ENCODE data around the gene CCHCR1.

Gene CCHCR1

DNA sequence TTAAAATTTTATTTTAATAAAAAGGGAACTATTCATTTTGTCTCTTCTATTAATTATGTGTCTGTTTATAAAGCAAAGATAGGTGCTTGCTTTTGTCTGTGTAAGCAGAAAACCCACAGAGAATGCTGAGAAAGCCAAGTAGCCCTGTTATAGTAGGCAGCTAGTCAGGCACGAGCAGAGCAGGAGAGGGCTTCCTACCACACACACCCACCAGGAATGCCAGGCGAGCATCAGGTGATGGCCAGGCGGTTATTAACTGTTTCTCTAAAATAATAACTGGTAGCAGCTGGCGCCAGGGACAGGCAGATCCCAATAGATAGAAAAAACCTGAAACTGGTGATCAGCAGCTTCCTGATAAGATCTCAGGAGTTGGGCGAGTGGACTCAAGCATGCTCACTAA lies 60.9 kb downstream of the CCHCR1 start:
- Histone ChIP-seq H3K4me3 (ENCODE audit: low read length) (no peak overlapping the region), H2AFZ (ENCODE audit: low read depth, low read length) (no peak overlapping the region), H3K79me2 (ENCODE audit: low read length) (no peaks in the 10 kb centered on the region), H3K27ac (ENCODE audit: low read length) (no peak overlapping the region), H3K27me3 (ENCODE audit: low read depth, low read length) (no peaks in the 10 kb centered on the region), H3K9me3 (ENCODE audit: insufficient read depth, low read length) (no peaks in the 10 kb centered on the region), H4K20me1 (ENCODE audit: insufficient read depth, low read length) (no peaks in the 10 kb centered on the region), H3K36me3 (replicated peaks; ENCODE audit: low read depth, low read length) (no peaks in the 10 kb centered on the region), H3K4me1 (ENCODE audit: low read length) (no peaks in the 10 kb centered on the region), H3K4me2 (ENCODE audit: low read length) (no peak overlapping the region), H3K9ac (ENCODE audit: low read length) (no peak overlapping the region)
- TF ChIP-seq, protein P1, sequence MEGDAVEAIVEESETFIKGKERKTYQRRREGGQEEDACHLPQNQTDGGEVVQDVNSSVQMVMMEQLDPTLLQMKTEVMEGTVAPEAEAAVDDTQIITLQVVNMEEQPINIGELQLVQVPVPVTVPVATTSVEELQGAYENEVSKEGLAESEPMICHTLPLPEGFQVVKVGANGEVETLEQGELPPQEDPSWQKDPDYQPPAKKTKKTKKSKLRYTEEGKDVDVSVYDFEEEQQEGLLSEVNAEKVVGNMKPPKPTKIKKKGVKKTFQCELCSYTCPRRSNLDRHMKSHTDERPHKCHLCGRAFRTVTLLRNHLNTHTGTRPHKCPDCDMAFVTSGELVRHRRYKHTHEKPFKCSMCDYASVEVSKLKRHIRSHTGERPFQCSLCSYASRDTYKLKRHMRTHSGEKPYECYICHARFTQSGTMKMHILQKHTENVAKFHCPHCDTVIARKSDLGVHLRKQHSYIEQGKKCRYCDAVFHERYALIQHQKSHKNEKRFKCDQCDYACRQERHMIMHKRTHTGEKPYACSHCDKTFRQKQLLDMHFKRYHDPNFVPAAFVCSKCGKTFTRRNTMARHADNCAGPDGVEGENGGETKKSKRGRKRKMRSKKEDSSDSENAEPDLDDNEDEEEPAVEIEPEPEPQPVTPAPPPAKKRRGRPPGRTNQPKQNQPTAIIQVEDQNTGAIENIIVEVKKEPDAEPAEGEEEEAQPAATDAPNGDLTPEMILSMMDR (IDR thresholded peaks at IDR 0.05; ENCODE audit: low read depth, low read length) = no peak
- TF ChIP-seq EZH2phosphoT487 (IDR thresholded peaks at IDR 0.05; ENCODE audit: low read depth) = no peak

DNA sequence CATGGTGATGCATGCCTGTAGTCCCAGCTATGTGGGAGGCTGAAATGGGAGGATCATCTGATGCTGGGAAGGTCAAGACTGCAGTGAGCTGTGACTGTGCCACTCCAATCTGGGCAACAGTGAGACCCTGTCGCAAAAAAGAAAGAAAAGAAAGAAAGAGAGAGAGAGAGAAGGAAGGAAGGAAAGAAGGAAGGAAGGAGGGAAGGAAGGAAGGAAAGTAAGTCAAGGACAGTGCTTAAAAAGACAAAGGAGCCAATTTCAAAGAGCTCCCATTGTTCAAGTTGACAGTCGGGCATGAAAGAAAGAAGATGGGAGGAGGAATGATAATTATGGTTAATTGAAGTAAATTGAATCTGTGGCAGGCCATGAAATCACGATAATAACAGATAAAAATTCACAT lies 61.4 kb downstream of the CCHCR1 start:
- Histone ChIP-seq H3K27me3 (ENCODE audit: low read depth, low read length) (no peaks in the 10 kb centered on the region), H3K4me2 (ENCODE audit: low read length) (no peak overlapping the region)
- TF ChIP-seq, protein P1 (IDR thresholded peaks at IDR 0.05; ENCODE audit: low read depth, low read length) = no peak
- no peak for TF ChIP-seq EZH2phosphoT487 (IDR thresholded peaks at IDR 0.05; ENCODE audit: low read depth)

DNA sequence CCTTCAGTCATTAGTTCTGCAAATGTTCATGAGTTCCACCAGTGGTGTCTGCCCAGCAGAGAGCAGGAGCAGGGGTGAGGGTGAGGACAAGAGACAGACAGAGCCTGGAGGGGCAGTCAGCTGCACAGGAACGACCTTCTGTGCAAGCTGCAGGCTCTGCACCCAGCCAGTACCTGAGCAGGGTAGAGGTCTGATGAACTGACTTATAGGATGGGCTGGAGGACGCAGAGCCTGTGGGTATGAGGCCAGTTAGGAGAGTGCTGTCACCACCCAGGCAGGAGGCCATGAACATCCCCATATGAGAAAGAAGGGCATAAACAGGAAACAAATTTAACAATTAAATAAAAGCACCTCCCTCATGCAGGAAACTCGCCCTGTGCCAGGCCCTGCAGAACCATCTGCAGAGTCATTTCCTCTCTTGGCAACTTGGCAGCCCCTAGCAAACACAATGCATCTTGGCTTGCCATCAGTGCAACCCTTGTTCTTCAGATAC lies 63.2 kb downstream of the CCHCR1 start:
- H3K27ac ChIP-seq (ENCODE audit: low read length) = no peak overlapping the region
- H2AFZ ChIP-seq (ENCODE audit: low read depth, low read length) = no peak overlapping the region
- H3K4me1 ChIP-seq (ENCODE audit: low read length) = no peaks in the 10 kb centered on the region
- H3K9me3 ChIP-seq (ENCODE audit: insufficient read depth, low read length) = no peaks in the 10 kb centered on the region
- no peaks in the 10 kb centered on the region for H3K79me2 ChIP-seq (ENCODE audit: low read length)
- H3K27me3 ChIP-seq (ENCODE audit: low read depth, low read length) = no peaks in the 10 kb centered on the region
- H3K36me3 ChIP-seq (replicated peaks; ENCODE audit: low read depth, low read length) = no peaks in the 10 kb centered on the region
- H3K9ac ChIP-seq (ENCODE audit: low read length) = no peak overlapping the region
- H4K20me1 ChIP-seq (ENCODE audit: insufficient read depth, low read length) = no peaks in the 10 kb centered on the region
- TF ChIP-seq, protein P1 (IDR thresholded peaks at IDR 0.05; ENCODE audit: low read depth, low read length) = no peak
- no peak for TF ChIP-seq EZH2phosphoT487 (IDR thresholded peaks at IDR 0.05; ENCODE audit: low read depth)
- H3K4me3 ChIP-seq (ENCODE audit: low read length) = no peak overlapping the region
- H3K4me2 ChIP-seq (ENCODE audit: low read length) = no peak overlapping the region

More for the DNA sequence above, 61.4 kb downstream of the CCHCR1 start:
- H4K20me1 ChIP-seq (ENCODE audit: insufficient read depth, low read length) = no peaks in the 10 kb centered on the region
- H3K36me3 ChIP-seq (replicated peaks; ENCODE audit: low read depth, low read length) = no peaks in the 10 kb centered on the region
- H3K79me2 ChIP-seq (ENCODE audit: low read length) = no peaks in the 10 kb centered on the region
- no peaks in the 10 kb centered on the region for H3K9me3 ChIP-seq (ENCODE audit: insufficient read depth, low read length)
- no peaks in the 10 kb centered on the region for H3K4me1 ChIP-seq (ENCODE audit: low read length)
- H3K4me3 ChIP-seq (ENCODE audit: low read length) = no peak overlapping the region
- H3K9ac ChIP-seq (ENCODE audit: low read length) = no peak overlapping the region
- no peak overlapping the region for H2AFZ ChIP-seq (ENCODE audit: low read depth, low read length)
- no peak overlapping the region for H3K27ac ChIP-seq (ENCODE audit: low read length)

DNA sequence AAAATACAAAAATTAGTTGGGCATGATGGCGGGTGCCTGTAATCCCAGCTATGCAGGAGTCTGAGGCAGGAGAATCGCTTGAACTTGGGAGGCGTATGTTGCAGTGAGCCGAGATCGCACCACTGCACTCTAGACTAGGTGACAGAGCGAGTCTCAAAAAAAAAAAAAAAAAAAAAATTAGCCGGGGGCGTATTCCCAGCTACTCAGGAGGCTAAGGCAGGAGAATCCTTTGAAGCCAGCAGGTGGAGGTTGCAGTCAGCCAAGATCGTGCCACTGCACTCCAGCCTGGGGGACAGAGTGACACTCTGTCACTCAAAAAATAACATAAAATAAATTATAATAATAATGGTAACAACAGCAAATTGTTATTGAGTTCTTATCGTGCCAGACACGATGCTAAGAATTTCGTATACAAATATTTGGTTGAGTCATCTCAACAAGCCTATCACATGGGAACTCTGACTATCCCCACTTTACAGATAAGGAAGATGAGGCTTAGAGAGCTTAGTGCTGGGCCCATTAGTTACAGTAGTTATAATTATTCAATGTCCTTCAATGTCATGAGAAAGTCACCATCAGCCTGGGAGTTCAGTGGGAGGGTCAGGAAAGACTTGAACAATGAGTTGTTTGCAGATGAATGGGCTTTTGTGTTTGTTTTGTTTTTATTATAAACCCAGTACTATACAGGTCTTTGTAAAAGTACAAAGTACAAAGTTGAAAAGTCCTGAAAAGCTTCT lies 64.7 kb downstream of the CCHCR1 start:
- H3K79me2 ChIP-seq (ENCODE audit: low read length) = no peaks in the 10 kb centered on the region
- H3K4me1 ChIP-seq (ENCODE audit: low read length) = no peaks in the 10 kb centered on the region
- no peak overlapping the region for H3K27ac ChIP-seq (ENCODE audit: low read length)
- H3K36me3 ChIP-seq (replicated peaks; ENCODE audit: low read depth, low read length) = no peaks in the 10 kb centered on the region
- H3K27me3 ChIP-seq (ENCODE audit: low read depth, low read length) = no peaks in the 10 kb centered on the region
- TF ChIP-seq EZH2phosphoT487 (IDR thresholded peaks at IDR 0.05; ENCODE audit: low read depth) = no peak
- TF ChIP-seq, protein P1 (IDR thresholded peaks at IDR 0.05; ENCODE audit: low read depth, low read length) = no peak
- H4K20me1 ChIP-seq (ENCODE audit: insufficient read depth, low read length) = no peaks in the 10 kb centered on the region
- H3K9ac ChIP-seq (ENCODE audit: low read length) = no peak overlapping the region
- H3K4me2 ChIP-seq (ENCODE audit: low read length) = no peak overlapping the region
- no peak overlapping the region for H3K4me3 ChIP-seq (ENCODE audit: low read length)
- H3K9me3 ChIP-seq (ENCODE audit: insufficient read depth, low read length) = no peaks in the 10 kb centered on the region
- no peak overlapping the region for H2AFZ ChIP-seq (ENCODE audit: low read depth, low read length)

All from OCI-LY3 (cell line).